HG02759 (cell line): ENCODE results near the gene OAT.

Source experiments
- ATAC-seq: cut with Tn5 transposase; IDR thresholded peaks from one replicate; pipeline ENCODE4 v1.9.1; 2021; ENCODE audit warnings: mild to moderate bottlenecking, moderate library complexity; ENCODE audit not compliant: unreplicated experiment

OAT gene

GRCh38 chr10:124418726-124419501 lies at the start of gene OAT:
OAT (minus strand) TSS chr10:124418923; CDS start chr10:124412171, 6,752 bp downstream.
- ATAC-seq: peak; percentile 98

GRCh38 chr10:124467165-124467564 lies 48.4 kb upstream of the OAT start:
- no peak for ATAC-seq

GRCh38 chr10:124465777-124466488 lies 47.2 kb upstream of the OAT start:
- ATAC-seq: no peak

GRCh38 chr10:124465003-124465776 lies 46.5 kb upstream of the OAT start:
- peak; percentile 31 for ATAC-seq

- no peak for ATAC-seq
These were observed 45.6 kb upstream of the OAT start for GRCh38 chr10:124464028-124464965.

GRCh38 chr10:124462348-124462695 lies 43.6 kb upstream of the OAT start:
- no peak for ATAC-seq

GRCh38 chr10:124461642-124462347 lies 43.1 kb upstream of the OAT start, which contains the start of gene LHPP:
LHPP (plus strand) TSS chr10:124461823; CDS start chr10:124461863, 40 bp downstream.
- peak; percentile 97 for ATAC-seq

GRCh38 chr10:124460144-124460543 lies 41.4 kb upstream of the OAT start:
- no peak for ATAC-seq

GRCh38 chr10:124459395-124459794 lies 40.7 kb upstream of the OAT start:
- no peak for ATAC-seq

- ATAC-seq: no peak
These were observed 40.2 kb upstream of the OAT start for GRCh38 chr10:124458889-124459288.

GRCh38 chr10:124458473-124458872 lies 39.8 kb upstream of the OAT start:
- no peak for ATAC-seq

- ATAC-seq: no peak
These were observed 36.7 kb upstream of the OAT start for GRCh38 chr10:124455441-124455840.

GRCh38 chr10:124453960-124454610 lies 35.4 kb upstream of the OAT start:
- ATAC-seq: no peak

- no peak for ATAC-seq
These were observed 32.6 kb upstream of the OAT start for GRCh38 chr10:124451276-124451675.

GRCh38 chr10:124450783-124451057 lies 32.0 kb upstream of the OAT start:
- no peak for ATAC-seq

- no peak for ATAC-seq
These were observed 31.5 kb upstream of the OAT start, which contains the start of gene NKX1-2 for GRCh38 chr10:124450012-124450782. NKX1-2 (minus strand) TSS chr10:124450035; CDS start chr10:124449943, 92 bp downstream.

- no peak for ATAC-seq
These were observed 30.7 kb upstream of the OAT start for GRCh38 chr10:124449170-124450011.

- ATAC-seq: no peak
These were observed 30.0 kb upstream of the OAT start for GRCh38 chr10:124448696-124449169.
